Measurements from ENCODE around the gene KCNQ5.
"Not testable (repeated sequence)": the region's sequence is repeated elsewhere in the genome, so short reads cannot be mapped to it uniquely, and the experiment has no call there.

The KCNQ5 gene

GRCh38 chr6:72855471-72855870, 233.6 kb downstream of the KCNQ5 start:
- no peak for DNase-seq

GRCh38 chr6:72856801-72857200, 234.9 kb downstream of the KCNQ5 start:
- DNase-seq, result no peak

- no peak for DNase-seq
These were observed 236.1 kb downstream of the KCNQ5 start for GRCh38 chr6:72857791-72858585.

GRCh38 chr6:72861059-72861458, 239.2 kb downstream of the KCNQ5 start:
- no peak for DNase-seq

GRCh38 chr6:72861935-72862432, 240.1 kb downstream of the KCNQ5 start:
- no peak for DNase-seq

DNA sequence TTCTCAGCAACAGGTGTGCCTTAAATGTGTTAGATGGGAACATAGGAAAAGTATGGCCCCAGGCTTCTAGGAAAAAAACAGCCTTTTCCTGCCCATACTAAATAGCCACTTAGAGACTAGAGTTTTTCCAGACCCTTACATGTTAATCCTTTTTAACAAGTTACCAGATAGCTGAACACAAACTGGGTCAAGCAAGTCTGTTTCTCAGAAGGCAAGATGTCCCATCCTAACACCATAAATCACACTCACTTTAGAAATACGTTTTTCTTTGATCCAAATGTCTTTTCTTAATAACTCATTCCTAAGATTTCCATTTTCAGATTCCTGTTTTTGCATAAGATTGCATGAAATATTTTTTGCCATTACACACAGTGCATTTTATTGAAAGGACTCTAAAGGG, 241.3 kb downstream of the KCNQ5 start:
- no peak for DNase-seq

DNA sequence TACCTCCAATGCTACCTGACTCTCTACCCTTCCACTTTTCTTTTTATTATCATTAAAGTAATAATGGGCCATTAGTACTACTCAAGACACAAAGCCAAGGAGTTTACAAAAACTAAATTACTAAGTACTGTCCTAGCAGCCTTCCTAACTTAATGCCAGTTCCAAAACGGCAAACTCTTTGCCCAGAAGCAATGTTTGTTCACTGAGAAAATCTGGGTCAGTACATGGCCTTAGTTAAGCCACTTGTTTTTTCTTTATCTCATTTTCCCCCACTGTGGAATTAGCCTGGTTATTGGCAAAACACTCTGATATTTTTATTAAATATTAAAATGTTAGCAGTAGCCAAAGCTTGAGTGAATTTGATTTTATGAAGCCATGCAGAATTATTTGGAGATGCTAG, 242.4 kb downstream of the KCNQ5 start:
- DNase-seq, result no peak

DNA sequence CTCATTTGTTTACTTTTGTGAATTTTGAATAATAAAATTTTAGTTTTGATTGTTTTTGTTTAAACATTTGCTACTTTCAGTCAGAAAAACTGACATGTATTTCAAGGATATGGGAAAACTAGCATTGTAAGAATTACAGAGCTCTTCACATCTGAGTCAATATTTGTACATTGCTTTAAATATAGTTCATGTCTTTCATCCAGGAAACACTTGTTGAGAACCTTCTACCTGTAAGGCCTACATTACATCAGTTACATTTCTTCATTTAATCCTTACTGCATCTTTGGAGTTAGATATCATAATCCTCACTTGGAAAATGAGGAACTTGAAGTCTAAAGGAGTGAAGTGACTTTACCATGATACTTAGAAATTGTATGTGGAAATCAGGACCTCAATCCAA, 242.9 kb downstream of the KCNQ5 start:
- DNase-seq, result no peak

GRCh38 chr6:72865467-72865866, 243.6 kb downstream of the KCNQ5 start:
- no peak for DNase-seq

DNA sequence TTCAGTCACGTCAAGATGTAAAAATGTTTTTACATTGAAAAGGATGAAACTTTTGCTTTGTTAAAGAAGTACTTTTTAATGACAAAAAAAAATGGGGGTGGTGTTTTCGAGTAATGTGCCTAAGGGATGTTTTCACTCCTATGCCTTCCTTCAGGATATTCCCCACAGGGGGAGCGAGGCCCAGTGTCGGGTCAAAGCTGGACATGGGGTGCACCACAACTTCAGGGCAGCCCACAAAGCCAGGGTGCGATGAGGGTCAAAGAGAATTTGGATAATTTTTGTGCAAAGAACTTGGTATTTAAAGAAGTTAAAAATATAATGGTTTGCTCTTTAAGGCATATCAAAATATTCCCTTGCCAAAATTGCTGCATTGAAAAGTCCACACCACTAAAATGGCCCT, 247.8 kb downstream of the KCNQ5 start:
- DNase-seq, result no peak

- DNase-seq, result no peak
These were observed 251.6 kb downstream of the KCNQ5 start for GRCh38 chr6:72873433-72873832.

- no peak for DNase-seq
These were observed 254.4 kb downstream of the KCNQ5 start for GRCh38 chr6:72876256-72876655.

DNA sequence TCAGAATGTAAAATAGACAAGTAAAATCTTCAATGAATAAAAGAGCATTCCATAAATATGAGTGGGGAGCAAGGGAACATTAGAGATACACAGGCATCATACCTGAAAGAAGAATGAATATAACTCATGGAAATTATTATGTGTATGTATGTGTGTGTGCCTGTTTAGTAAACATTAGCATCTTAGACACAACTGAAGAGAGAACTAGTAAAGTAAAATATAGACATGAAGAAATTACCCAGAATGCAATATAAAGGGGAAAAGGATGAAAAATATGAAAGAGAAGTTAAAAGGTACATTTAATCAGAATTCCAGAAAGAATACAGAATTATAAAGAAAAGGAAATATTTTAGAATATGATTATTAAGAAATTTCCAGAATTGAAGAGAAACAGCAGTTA, 264.3 kb downstream of the KCNQ5 start:
- DNase-seq, result no peak

DNA sequence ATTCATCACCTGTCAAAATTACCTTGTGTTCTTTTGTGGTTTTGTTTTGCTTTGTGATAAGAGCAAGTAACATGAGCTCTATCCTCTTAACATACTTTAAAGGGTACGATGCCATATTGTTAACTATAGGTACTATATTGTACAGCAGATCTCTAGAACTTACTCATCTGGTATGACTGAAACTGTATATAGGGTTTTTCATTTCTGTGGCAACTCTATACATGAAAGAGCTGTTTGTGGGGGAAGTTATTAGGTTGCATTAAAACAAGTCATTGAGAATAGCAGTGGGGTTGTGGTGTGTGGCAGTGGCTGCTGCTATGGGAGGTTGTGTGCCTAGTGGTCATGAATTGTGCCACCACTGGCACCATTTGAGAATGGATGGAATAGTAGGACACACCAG, 268.4 kb downstream of the KCNQ5 start:
- no peak for DNase-seq

- DNase-seq, result no peak
These were observed 268.8 kb downstream of the KCNQ5 start for GRCh38 chr6:72890671-72891070.

- no peak for DNase-seq
These were observed 271.0 kb downstream of the KCNQ5 start for GRCh38 chr6:72892901-72893300.

DNA sequence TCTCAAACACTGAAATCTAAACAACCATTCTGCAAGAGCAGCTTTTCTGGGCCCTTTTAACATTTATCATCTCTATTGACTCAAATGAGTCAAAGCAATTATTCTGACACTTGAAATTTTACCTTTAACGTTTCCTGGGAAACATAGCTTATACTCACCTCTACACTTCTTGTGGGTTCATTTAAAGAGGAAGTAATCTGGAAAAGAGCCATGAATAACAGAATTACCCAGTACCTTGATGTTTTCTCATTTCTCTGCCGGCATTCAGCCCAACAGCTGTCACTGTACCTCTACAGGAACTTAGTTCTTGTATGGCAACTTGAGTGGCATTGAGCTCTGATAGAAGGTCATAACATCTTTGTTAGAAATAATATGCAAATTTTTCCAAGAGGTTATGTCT, 272.2 kb downstream of the KCNQ5 start:
- DNase-seq, result no peak

DNA sequence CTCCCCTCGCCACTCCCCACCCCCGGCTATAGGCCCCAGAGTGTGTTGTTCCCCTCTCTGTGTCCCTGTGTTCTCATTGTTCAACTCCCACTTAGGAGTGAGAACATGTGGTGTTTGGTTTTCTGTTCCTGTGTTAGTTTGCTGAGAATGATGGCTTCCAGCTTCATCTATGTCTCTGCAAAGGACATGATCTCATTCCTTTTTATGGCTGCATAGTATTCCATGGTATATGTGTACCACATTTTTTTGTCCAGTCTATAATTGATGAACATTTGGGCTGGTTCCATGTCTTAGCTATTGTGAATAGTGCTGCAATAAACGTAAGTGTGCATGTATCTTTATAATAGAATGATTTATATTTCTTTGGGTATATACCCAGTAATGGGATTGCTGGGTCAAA, 276.4 kb downstream of the KCNQ5 start:
- DNase-seq, result not testable (repeated sequence)

DNA sequence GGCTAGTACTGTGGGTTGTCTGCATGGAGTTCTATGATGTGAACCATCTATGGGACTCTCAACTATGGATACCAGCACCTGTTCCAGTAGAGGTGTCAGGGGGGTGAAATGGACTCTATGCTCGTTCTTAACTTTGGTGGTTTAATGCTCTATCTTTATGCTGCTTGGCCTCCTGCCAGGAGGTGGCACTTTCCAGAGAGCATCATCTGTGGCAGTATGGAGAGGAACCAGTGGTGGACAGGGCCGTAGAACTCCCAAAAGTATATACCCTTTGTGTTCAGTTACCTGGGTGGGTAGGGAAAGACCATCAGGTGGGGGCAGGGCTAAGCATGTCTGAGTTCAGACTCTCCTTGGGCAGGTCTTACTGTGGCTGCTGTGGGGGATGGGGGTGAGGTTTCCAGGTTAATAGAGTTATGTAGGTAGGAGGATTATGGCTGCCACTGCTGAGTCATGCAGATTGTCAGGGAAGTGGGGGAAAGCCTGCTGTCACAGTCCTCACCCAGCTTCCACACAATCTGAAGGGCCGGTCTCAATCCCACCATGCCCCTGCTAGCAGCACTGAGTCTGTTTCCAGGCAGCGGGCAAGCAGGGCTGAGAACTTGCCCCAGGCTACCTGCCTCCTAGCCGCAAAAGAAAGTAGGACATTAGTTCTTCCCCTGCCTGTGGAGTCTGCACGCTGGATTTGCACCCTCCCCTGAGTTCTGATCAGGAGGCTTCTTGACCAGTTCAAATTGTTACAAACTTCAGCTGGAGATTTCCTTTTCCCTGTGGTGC, 284.0 kb downstream of the KCNQ5 start:
- DNase-seq, result no peak

DNA sequence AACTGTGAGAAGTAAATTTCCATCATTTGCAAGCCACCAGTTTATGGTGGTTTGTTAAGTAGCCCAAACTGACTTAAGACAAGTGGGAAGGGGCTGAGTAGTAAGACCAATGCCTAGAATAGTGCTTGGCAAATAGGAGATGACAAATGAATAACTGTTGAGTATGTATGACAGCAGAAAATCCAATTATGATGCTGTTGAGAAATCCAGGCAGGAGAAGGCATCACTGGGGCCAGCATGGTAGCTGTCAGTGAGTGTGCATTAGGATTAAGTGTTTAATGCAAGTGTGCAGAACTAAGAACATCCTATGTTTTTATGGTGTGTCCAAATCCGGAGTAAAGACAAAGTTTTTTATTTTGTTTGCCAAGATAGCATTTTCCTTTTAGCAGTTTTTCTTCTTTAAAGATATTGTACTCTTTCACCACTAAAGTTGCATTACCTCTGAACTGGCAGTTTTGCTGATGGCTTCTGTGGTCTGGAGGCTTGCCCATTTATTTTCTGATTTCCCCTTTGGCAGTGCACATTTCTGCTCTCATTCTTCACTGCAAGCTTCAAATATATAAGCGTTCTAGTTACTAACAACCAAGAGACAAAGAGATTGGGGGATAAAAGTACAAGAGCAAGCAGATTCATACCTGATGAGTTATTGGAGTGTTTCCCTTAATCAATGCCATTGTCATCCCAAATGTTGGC, 289.7 kb downstream of the KCNQ5 start:
- DNase-seq, result no peak

DNA sequence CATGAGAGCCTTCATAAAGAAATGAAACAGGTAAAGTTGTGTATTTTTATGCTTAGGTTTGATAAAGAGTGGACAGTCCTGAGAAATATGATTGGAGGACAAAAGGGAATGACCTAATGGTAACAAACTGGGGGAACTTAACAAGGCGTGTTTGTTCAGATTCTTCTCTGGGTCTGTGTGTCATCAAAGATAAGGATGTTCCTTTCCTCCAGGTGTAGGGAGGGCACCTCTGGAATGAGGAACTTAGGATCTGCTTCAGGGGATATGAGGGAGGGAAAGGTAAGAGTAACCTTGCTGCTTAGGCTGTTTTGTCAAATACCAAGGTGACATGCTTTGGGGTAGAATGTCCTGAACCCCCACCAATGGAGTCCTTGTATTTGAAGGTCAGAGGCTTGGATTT, 291.9 kb downstream of the KCNQ5 start:
- no peak for DNase-seq

- no peak for DNase-seq
These were observed 294.4 kb downstream of the KCNQ5 start for GRCh38 chr6:72916298-72916697.

DNA sequence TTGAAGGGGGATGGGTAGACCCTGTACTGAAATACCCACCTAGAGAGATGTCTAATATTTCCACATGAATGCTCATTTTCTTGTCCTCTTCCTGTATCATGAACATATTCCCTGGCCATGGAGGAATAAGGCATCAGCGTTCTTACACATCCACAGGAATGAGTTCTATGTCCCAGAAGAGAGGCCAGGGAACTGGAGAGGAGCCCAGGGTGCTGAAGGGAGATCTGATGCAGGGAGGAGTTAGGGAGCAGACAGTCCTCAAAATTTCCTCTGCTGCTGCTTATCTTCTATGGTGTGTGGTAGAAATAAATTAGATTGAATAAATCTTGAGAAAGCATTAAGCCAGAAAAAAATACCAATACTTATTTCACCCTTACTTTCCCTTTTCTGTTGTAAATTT, 295.0 kb downstream of the KCNQ5 start:
- DNase-seq, result no peak

DNA sequence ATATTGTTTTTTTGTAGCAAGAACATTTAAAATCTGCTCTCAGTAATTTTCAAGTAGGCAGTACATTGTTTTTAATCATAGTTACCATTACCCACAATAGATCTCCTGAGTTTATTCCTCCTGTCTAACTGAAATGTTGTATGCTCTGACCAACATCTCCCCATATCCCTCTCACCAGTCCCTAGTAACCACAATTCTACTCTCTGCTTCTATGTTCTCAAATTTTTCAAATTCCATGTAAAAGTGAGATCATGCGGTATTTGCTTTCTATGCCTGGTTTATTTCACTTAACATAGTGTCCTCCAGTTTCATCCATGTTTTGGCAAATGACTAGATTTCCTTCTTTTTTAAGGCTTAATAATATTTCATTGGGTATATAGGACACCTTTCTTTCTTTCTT, 300.5 kb downstream of the KCNQ5 start:
- DNase-seq, result no peak

Measured in activated CD4-positive, alpha-beta T cell treated with anti-CD3 and anti-CD28 coated beads, Interleukin-2, amount 50 U/mL, for 4 hours (primary cell).